HG03066 (cell line): ENCODE measurements around the gene SRBD1.
A peak's percentile ranks its signal among the peaks of the same experiment; 100 is the strongest.

Experiments used
- ATAC-seq: cut with Tn5 transposase; IDR thresholded peaks from one replicate; pipeline ENCODE4 v1.9.1; 2021; ENCODE audit warnings: low read depth; ENCODE audit not compliant: unreplicated experiment

Gene SRBD1

DNA sequence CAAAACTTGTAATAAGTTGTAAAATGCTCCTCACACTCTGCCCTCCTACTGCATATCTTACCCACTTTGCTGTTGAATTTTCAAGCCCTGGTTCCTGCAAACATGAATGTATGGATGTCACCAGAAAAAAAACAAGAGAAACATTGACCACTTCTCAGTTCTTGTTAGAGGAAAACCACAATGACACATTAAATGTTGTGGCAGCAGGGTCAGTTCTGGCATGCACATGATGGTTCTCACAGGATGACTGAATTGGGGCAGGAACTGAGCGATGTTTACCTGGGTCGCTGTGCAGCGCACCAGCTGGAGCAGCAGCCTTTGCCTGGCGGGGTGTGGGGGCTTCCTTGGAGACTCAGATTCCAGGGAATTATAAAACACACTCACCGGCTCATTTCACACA is 26.4 kb upstream of the SRBD1 start:
- no peak for ATAC-seq

DNA sequence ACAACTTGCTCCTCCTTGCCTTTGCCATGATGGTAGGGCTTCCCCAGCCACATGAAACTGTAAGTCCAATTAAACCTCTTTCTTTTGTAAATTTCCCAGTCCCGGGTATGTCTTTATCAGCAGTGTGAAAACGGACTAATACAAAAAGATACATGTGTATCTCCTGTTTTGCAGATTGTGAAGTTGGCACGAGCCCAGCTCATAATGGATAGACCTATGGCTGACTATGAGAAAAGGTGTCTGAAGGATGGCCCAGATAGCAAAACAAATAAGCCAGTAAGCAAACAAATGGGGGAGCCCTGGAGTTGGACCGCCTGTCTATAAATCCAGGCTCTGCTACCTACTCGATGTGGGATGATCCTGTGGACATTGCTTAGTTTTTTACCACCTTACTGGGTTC is 24.9 kb upstream of the SRBD1 start:
- no peak for ATAC-seq

DNA sequence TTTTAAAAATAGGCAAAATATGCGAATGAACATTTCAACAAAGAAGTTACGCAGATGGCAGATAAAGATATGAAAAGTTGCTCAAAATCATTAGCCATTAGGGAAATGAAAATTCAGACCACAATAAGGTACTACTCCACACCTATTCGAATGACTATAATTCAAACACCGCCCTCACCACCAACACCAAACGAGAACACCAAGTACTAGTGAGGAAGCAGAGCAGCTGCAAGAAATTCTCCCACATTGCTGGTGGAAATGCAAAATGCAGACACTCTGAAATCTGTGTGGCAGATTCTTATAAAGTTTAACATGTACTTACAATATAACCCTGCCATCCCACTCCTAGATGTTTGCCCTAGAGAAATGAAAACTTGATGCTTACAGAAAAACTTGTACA is 23.2 kb upstream of the SRBD1 start:
- ATAC-seq = no peak

DNA sequence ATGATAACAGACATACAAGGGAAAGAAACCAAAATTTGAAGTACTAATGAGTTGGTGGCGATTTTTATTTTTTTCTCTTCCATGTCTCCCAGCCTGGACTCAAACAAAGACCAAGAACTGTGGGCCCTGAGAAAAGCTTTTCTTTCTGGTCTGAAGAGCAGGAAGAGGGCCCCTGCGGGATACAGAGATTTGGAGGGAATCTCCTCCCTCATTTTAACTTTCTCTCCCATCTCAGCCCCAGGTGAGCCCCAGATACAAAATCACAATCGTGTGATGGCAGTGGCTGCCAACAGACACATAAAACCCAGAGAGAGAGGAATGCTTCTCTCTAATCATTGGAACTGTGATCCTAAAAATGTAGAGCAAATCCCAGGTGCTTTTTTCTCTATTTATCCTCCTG is 20.9 kb upstream of the SRBD1 start:
- no peak for ATAC-seq

DNA sequence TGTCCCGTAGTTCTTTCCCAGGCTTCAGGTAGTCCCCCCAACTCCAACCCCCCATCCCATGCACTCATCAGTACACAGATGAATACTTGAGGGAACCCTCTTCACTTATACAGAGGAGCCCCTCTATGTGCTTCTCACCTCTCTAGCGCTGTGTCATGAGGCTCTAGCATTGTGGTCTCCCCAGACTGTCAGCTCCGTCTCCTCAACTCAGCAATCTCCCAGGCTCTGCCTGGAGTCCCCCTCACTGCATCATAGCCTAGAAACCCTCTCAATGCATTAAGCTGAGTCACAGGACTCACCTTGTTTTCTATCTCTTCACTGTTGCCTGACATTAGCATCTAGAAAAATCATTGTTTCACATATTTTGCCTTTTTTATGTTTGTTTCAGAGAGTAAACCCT is 20.3 kb upstream of the SRBD1 start:
- ATAC-seq = no peak

DNA sequence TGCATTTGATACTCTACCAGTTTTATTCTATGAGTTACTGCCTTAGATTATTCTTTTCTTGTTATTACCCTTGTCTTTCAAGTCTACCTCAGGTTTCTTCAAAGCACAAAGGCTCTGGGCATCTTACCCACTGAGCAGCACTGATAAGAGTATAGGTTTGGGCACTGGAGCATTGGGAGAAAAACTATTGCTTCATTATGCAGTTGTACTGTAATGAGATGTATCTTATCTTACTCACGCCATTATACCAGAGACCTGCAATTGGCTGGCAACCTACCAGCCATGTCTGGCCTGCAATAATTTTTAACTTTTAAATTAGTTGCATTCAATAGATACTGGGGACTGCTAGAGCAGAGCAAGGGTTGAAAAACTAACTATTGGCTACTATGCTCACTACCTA is 18.9 kb upstream of the SRBD1 start:
- no peak for ATAC-seq

DNA sequence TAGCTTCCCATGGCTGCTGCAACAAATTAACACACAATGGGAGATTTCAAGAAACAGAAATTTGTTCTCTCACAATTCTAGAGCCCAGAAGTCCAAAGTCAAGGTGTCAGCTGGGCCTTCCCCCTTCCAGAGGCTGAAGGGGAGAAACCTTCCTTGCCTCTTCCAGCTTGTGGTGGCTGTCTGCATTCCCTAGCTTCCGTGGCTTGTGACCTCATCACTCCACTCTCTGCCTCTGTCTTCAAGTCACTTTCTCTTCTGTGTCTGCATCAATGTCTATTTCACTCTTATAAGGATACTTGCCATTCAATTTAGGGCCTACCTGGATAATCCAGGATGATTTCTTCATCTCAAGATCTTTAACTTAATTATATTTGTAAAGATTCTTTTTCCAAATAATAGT is 16.8 kb upstream of the SRBD1 start:
- no peak for ATAC-seq

DNA sequence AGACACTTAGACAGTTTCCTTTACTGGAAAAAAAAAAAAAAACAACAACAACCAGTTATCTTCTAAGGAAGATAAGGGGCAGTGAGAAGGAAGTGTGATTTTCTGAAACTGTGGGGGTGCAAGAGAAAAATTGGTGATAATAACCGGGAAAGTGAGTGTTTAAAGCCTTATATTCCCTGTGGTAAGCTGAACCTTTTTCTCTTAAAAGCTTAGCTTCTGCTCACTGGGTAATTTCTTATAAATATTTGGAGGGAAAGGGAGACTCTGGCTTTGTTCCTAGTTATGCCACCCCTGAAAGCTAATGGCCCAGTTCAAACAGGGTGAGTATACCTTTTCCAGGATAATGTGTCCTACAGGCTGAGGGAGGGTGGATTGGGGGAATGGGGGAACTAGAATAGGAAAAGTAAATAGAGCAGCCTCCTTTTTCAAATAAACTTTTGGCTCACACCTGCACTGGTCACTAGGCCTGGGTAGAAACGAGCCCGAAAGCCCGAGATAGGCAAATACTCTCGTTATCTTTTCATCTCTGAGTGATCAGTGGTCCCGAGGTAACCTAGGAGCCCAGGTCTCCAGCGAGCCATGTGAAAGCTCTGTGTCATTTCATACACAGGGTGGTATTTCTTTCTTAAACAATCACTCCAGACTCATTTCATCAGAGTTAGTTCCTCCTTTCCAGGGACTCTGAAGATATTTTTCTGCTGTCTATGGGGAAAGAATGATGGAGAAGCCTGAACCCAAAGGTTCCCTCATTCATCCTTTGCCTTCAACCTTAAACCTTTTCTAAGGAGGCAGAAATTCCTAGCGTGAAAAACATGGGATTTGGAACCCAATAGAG is 15.5 kb upstream of the SRBD1 start:
- ATAC-seq = no peak

DNA sequence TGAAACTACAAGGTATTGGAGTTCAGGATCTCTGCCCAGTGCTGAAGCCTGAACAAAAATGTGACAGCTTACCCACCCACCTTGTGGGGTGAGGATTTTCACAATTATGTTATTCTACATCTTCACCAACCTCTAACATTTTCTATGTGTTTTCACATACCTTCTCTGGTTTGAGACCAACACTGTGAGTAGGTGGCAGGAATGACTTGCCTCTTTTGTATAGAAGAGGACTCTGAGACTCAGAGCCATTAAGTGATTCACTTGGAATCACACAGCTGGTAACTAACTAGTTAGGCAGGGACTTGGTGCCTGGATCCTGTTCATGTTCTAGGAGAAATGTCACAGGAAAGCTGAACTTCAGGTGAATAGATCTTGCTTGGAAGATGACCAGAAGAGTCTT is 14.8 kb upstream of the SRBD1 start:
- no peak for ATAC-seq

DNA sequence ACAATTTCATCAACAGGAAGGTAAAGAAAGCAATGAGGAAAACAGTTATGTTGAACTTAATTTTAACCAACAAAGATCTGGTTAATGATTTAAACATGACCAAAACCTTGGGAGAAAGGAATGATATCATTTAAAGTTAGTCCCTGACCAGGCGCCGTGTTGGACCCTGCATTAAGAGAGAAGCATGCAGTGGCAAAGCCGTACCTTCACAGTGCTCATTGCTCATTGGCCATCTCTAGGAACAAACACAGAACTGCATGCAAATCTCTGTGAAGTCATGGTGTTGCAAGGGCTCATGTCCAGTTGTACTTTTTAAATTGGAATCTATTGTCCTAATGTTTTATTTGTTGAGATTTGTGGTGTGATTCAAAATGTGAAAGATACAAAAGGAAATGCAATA is 12.0 kb upstream of the SRBD1 start:
- no peak for ATAC-seq

DNA sequence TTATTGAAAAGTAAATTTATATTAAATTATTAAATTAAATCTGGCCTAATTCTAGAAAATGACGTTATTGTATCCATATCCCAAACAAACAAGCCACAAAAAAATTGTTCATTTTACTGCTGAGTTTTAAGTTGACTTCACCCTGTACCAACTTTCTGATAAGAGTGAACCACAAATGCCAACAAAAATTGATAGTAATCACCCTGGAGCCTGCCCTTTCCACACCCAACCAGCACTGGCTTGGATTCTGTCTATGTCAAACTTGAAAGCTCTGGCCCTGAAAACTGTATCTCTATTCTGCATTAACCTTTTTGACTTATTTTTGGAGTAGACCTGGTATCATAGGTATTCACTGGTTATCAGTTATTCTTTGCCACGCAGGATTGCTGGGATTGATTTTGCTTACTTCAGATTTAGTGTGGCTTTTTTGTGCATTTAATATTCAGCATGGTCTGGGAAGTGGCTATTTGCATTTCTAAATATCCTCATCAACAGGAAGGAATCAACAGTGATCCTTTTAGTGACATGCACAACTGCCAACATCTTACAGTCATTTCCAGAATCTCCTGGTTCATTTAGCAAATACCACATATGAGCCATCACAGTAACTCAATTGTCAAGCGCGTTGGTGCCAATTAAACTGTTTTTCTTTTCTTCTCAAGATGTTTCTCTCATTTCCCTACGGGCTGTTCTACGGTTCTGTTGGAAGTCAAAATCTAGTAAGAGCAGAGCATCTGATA is 11.4 kb upstream of the SRBD1 start:
- ATAC-seq = no peak

DNA sequence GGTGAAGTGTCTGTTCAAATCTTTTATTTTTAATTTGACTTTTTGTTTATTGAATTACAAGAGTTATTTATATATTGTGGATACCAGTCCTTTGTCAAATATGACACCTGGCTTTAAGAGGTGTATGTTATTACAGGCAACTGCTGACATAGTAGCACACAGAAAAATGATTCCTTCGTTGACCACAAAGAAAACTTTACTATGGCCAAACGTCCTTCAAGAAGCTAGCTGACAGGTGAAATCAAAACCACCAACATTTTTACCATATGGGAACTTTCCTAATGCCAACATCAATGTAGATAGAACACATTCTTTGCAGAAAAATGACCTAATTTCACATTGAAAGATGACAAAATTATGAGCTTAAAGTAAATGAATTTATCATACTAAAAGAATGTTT is 6.4 kb upstream of the SRBD1 start:
- no peak for ATAC-seq

DNA sequence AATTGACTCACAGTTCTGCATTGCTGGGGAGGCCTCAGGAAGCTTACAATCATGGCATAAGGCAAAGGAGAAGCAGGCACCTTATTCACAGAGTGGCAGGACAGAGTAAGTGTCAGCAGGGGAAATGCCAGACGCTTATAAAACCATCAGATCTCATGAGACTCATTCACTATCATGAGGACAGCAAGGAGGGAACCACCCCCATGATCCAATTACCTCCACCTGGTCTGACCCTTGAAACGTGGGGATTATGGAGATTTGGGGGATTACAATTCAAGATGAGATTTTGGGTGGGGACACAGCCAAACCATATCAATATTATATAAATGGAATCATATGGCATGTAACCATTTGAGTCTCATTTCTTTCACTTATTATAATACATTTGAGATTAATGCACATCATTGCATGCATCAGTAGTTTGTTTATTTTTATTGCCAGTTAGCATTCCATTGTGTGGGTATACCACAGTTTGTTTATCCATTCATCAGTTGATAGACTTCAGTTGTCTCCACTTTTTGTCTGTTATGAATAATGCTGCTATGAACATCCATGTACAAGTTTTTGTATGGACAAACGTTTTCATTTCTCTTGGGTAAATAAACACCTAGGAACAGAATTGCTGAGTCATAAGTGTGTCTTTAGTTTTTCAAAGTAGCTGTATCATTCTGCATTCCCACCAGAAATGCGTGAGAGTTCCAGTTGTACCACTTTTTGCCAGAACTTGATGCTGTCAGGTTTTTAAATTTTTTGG is 5.8 kb upstream of the SRBD1 start:
- no peak for ATAC-seq

DNA sequence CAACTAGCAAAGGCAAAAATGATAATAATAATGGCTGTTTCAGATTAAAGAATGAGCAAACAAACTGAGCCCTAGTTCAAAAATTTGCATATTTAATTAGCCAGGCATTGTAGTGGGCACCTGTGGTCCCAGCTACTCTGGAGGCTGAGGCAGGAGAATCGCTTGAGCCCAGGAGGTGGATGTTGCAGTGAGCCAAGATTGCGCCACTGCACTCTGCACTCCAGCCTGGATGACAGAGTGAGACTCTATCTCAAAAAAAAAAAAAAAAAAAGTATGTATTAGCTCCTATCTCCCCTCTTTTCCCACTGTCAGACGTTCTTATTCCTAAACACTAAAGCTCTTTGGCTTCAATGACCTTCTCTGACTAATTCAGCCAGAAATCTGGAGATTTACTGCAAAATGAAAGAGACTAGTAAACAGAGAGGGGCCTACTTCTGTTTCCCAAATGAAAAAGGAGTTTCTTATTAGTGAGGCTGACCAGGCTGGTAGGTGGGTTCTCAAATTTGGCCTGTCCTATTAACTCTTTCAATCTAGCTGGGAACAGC is 3.9 kb upstream of the SRBD1 start:
- no peak for ATAC-seq

DNA sequence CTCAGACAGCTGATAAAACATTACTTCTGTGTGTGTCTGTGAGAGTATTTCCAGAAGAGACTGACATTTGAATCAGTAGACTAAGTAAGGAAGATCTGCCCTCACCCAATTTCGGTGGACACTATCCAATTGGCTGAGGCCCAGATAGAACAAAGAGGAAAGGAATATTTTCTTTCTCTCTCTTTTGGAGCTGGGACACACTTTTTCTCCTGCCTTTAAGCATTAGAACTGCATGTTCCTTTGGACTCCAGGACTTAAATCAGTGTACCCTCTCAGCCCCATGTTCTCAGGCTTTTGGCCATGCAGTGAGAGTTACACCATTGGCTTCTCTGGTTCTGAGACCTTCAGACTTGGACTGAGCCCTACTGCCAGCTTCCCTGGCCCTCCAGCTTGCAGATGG is 3.3 kb upstream of the SRBD1 start:
- no peak for ATAC-seq

DNA sequence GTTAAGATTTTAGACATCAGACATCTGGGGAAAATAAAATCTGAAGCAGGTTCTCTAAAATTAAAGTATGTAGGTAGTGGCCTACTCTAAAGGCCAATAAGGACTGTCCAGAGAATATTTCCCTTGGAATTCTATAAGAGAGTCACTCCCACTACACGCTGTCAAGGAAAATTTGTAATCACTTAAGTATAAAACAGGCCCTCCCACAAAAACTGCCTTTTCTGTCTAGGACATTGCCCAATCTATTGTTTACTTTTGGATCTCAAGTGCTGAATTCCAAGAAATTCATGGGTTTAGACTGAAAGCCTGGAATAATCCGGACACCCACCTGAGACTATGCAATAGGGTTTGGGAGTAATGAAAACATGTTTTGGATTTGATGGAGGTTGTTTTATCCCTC is 1.7 kb upstream of the SRBD1 start:
- no peak for ATAC-seq

DNA sequence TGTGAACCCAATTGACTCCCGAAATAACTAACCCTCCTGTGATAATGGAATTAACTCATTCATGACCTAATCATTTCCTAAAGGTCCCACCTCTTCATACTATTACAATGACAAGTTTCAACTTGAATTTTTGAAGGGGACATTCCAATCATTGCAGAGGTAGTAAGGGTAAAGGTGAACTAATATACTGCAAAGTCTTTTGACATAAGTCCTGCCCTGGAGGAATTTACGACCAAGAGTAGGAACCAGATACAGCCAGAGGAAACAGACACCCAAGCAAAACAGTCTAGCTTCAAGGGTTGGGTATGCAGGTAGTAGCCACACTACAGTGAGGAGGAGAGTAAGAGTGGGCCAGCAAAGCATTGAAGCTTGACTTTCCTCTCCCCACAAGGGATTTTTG is 1.2 kb upstream of the SRBD1 start:
- no peak for ATAC-seq

DNA sequence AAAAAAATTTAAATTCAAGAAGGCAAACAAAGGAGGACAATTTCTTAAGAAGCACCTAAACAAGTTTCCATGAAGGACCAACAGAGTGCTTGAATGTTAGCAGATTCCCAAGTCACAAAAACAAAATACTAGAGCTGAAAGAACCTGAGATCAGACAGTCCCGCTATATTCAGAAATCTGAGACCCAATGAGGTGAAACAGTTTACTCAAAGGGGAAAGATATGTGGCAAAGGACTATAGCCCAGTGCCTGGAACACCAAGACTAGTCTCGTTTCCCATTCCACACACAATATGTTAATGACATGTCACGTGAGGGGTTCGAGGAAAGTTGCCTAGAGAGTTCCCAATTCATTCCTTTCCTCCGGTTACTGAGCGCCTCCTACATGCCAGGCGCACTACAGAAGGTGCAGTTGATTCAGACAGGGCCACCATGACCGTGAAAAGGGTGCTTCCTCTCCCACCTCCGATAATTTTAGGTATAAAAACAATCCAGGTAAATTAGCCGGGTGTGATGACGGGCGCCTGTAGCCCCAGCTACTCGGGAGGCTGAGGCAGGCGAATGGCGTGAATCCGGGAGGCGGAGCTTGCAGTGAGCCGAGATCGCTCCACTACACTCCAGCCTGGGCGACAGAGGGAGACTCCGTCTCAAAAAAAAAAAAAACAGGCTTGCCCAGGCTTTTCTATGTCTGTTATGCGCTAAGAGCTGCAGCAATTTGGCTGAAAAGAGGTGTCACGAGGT is 617 bp downstream of the SRBD1 start:
- ATAC-seq = peak; percentile 57

DNA sequence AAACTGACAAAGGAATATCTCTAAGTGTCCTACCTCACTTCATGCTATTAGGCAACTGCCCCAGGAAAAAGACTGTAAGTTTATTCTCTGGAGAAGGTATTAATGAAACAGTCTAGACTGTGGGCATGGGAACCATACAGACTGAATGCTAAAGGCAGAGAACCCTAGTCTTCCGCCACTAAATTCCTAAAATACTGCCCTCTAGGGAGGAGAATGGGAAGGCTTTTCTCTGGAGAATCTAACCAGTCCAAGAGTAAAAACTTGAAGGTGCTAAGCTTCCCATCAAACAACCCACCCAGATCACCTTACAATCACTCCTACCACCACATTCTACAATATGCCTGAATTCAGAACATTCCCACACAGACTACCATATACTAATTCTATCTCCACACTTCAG is 3.4 kb downstream of the SRBD1 start:
- no peak for ATAC-seq

DNA sequence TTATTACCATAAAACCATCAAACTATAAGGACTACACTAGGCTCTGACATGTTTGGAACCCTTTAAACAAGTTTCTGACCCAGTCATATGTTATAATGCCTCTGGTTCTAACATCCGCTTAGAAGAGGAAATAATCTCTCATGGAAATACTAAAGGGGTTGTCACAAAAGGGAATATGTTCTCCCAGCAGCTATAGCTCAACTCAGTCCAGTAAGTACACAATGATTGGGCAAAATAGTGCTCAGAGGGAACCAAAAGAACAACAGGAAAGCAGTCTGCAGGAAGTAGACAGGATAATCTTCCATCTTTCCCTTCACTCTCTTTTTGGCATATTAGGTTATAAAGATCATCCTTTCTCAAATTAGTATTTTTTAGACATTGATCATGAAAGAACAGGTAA is 4.3 kb downstream of the SRBD1 start:
- no peak for ATAC-seq

DNA sequence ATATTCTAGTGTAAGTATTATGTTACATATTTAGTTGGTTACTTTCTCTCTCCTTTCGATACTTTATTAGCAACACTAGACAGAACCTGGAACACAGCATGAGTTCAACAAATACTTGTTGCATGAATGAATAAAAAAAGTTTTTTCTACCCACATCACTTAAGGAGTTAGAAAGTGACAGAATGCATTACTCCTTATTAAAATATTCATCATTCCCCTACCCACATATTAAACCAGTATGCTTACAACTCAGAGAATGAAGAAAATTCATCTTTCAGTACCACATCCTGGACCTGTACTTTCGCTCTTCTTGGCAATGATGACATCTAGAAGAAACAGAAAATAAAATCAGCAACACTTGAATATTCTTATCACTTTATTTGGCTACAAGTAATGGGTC is 6.0 kb downstream of the SRBD1 start:
- no peak for ATAC-seq
